GM21737 (cell line): Measurements from ENCODE around the gene SIRPB2.

Experiments used
- ATAC-seq: cut with Tn5 transposase; IDR thresholded peaks from one replicate; pipeline ENCODE4 v1.9.1; 2021; ENCODE audit warnings: mild to moderate bottlenecking, moderate library complexity; ENCODE audit not compliant: unreplicated experiment

SIRPB2 gene

DNA sequence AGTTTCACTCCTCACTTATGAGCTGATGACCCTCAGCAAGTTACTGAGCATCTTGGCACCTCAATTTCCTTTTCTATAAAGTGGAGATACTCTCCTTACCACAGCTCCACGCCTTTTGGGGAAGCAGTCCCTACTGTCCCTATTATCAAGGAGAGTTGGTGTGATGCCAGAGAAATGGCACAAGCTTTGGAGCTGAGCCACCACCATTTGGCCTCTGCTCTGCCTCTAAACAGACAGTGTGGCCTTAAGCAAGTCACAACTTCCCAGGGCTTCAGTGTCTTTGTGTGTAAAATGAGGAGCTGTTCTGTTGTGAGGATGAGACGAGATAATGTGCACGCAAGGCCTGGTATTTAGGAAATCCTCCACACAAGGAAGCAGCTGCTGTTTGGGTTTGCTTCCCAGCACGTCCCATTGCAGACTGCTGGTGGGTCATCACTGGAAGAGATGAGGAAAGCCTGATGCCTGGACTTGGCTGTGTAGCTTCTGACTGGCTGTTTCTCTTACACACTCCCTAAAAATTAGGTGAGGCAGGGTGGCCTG lies 43.1 kb downstream of the SIRPB2 start:
- no peak for ATAC-seq

DNA sequence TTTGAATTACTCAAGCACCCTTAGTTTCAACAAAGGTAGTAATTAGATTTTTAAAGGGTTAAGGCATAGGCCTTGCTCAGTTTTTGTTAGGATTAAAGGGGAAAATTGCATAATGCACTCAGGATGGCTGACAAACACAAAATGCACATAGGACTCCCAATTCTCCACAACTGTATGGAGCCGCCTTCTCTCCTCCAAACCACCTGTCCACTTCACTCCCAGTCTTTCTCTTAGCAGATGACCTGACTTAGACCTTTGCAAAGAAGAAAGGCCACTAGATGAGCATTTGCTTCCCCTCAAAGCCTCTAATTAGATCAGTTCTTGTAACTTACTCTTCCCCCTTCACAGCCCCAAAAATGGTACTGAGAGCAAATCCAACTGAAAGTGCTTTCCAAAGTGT lies 44.7 kb downstream of the SIRPB2 start:
- ATAC-seq: no peak

DNA sequence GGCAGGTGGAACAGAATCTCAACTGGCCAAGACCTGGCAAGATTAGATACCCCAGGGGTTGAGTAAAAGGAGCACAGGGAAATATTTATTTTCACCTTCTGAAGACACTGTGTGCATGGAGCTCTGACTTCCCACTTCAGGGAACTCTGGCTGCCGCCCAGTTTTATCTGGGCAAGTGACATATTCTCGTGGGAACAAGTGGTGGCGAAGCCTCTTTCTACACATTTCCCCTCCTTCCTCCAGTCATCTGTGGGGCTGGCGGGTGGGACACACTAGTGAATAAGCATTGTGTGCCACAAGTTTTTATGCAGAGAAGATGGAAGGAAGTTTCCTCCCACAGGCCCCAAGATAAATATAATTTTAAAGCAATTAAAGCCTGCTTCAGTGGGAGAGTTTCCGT lies 48.1 kb downstream of the SIRPB2 start:
- ATAC-seq: no peak

- no peak for ATAC-seq
These were observed 48.9 kb downstream of the SIRPB2 start for GRCh38 chr20:1442304-1442703.

GRCh38 chr20:1441133-1441532 lies 50.1 kb downstream of the SIRPB2 start:
- no peak for ATAC-seq

GRCh38 chr20:1440024-1440423 lies 51.2 kb downstream of the SIRPB2 start:
- ATAC-seq: no peak

- ATAC-seq: no peak
These were observed 52.9 kb downstream of the SIRPB2 start for GRCh38 chr20:1438361-1438760.

DNA sequence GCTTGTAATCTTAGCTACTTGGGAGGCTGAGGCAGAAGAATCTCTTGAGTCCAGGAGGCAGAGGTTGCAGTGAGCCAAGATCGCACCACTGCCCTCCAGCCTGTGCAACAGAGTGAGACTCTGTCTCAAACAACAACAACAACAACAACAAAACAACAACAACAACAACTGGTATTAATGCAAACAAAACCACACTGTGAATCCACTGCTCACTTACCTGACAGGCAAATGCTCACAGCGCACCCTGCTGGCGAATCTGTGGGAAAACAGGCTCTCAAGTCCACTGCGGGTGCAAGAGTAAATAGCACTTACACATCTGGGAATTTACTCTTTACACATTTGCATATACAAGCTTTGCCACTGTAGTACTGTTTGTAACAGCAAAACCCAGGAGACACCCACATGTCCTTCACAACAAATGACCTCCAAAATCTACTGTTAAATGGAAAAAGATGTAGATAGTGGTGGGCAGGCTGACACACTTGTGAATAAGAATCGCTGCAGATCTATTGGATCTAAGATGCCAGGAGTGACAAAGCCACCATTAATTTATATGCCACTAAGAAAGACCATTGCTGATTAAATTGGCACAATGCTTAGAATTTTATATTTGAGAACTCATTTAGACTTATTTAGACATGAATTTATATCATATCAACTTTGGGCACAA lies 53.9 kb downstream of the SIRPB2 start:
- ATAC-seq: no peak

DNA sequence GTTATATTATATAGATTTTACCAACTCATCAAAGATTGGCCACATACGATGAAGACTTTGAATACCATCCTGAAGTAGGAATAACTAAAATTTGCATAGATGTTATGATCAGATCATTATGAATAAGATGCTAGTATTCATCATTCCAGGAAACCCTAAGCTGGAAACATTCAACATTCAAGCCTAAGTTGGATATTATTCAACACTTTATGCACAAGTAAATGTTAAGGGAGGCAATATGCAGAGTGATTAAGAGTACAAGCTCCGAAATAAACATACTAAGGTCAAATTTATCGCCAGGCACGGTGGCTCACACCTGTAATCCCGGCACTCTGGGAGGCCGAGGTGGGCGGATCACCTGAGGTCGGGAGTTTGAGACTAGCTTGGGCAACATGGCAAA lies 55.0 kb downstream of the SIRPB2 start:
- ATAC-seq: no peak

- ATAC-seq: no peak
These were observed 55.9 kb downstream of the SIRPB2 start for GRCh38 chr20:1435337-1435699.

- ATAC-seq: peak; percentile 87
These were observed 56.5 kb downstream of the SIRPB2 start for GRCh38 chr20:1434571-1435336.

- no peak for ATAC-seq
These were observed 60.1 kb downstream of the SIRPB2 start for GRCh38 chr20:1431158-1431557.

DNA sequence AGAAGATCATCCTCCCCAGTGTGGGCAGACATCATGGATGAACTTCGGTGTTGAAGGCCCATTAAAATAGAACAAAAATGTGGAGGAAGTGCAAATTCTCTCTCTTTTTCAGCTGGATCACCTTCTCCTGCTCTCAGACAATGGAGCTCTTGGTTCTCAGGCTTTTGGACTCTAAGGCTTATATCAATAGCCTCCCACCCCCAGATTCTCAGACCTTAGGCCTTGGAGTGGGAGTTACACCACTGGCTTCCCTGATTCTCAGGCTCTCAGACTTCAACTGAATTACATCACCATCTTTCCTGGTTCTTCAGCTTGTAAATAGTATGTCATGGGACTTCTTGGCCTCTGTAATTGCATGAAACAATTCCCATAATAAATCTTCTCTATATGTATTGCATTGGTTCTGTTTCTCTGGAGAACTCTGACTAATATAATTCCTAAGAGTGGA lies 61.2 kb downstream of the SIRPB2 start:
- no peak for ATAC-seq

GRCh38 chr20:1429143-1429728 lies 62.0 kb downstream of the SIRPB2 start:
- ATAC-seq: no peak

DNA sequence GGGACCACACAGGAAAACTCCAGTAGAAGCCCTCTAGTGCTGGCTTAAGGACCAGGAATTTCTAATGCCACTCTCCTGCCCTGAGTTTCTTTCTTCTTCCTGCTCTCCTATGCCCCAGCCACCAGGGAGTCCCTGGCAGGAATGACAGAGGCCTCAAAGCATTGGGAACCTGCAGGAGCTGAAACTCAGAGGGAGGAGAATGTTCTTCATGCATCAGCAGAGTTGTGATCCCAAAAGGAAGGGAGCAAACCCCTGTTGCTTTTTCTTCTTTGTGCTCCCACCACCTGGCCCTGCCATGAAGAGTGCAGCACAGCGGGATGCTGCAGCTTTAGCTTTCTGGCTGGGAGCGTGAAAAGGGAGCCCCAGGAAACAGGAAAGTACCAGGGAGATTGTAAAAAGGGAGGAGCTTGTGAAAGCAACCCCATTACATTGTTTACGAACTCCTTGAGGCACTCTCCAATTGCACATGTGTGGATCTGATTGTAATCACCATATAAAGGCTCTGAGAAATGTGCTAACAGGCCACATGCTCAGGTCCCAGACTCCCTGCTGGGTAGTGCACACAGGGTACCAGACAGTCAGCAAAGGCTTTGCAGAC lies 63.7 kb downstream of the SIRPB2 start:
- ATAC-seq: no peak

- no peak for ATAC-seq
These were observed 64.9 kb downstream of the SIRPB2 start for GRCh38 chr20:1426231-1426849.
